Stomach (tissue), 9 donors: Measurements from ENCODE around the gene FBXO11. TPM values are rescaled to one million over a fixed set of nuclear protein-coding genes. Genes with fewer than 3 reads are reported as not detected.
A peak's percentile ranks its signal among the peaks of the same experiment; 100 is the strongest.

Experiments
- DNase-seq, 2 donors: peaks; one replicate each; pipeline versions ENCODE4 v3.0.0 to v3.0.0-alpha.2; 2013 to 2019
- H3K27ac ChIP-seq, 5 donors: fragments of 200-600 bp in 4 of 5; sonication (generic) in 4 of 5; one replicate each; pipeline ENCODE4 v1.5.1; 2013 to 2019; ENCODE audit warnings: mild to moderate bottlenecking in 1 of 5, moderate library complexity in 1 of 5
- H3K27me3 ChIP-seq, 3 donors: fragments of 200-600 bp; sonication (generic); one replicate each; pipeline ENCODE4 v1.5.1; 2017 to 2019; ENCODE audit warnings: mixed run types in 1 of 3
- H3K36me3 ChIP-seq, 4 donors: fragments of 200-600 bp; sonication (generic); 1 replicate in 3 of 4; 2 replicates in 1 of 4; pipeline ENCODE4 v1.5.1; 2016 to 2019
- H3K4me1 ChIP-seq, 4 donors: fragments of 200-600 bp; sonication (generic); one replicate each; pipeline ENCODE4 v1.5.1; 2016 to 2019
- H3K4me3 ChIP-seq, 4 donors: fragments of 200-600 bp; sonication (generic) in 3 of 4; one replicate each; pipeline ENCODE4 v1.5.1; 2016 to 2019; ENCODE audit warnings: mild to moderate bottlenecking in 1 of 4
- H3K9me3 ChIP-seq, 4 donors: fragments of 200-600 bp; sonication (generic); one replicate each; pipeline ENCODE4 v1.5.1; 2016 to 2019
- CTCF ChIP-seq, 7 experiments: fragments of 450-650 bp in 4 of 7; fragments of 200-600 bp in 3 of 7; sonication (generic) in 3 of 7; IDR thresholded peaks; one replicate each; pipeline ENCODE4 v1.5.1; 2016 to 2019; ENCODE audit warnings: antibody characterized with exemption in 7 of 7, control low read depth in 2 of 7, mild to moderate bottlenecking in 1 of 7
- EP300 ChIP-seq: sonication (generic); formaldehyde crosslinking; IDR thresholded peaks from one replicate; pipeline ENCODE4 v1.6.1; 2017; ENCODE audit warnings: antibody characterized with exemption
- POLR2A ChIP-seq, 4 donors: fragments of 450-650 bp; IDR thresholded peaks; one replicate each; pipeline ENCODE4 v1.6.1; 2016; ENCODE audit warnings: antibody characterized with exemption in 4 of 4, control low read depth in 2 of 4, mild to moderate bottlenecking in 1 of 4, moderate library complexity in 1 of 4
- POLR2AphosphoS5 ChIP-seq, 3 donors: sonication (generic); formaldehyde crosslinking; IDR thresholded peaks; one replicate each; pipeline ENCODE4 v1.6.1; 2016; ENCODE audit warnings: antibody characterized with exemption in 3 of 3
- WGBS, 5 donors: extraction: QIAGEN DNeasy Blood & Tissue Kit in 3 of 5; methylation state at CpG; one replicate each; pipeline versions ENCODE4 v1.1.5 to v1.1.7; 2013 to 2018; 5-methylcytosine and 5-hydroxymethylcytosine counted together
- intact Hi-C: fragments of 100-400 bp; cut with DNase I; formaldehyde crosslinking; loops from one replicate; pipeline ENCODE4 v1.15.1; 2023; ENCODE audit warnings: low total_unique reads
- polyA plus RNA-seq, 3 donors: library from polyadenylated mRNA; stranded (reverse); fragments of 200-250 nt; gene quantifications; one replicate each; pipeline ENCODE4 v1.2.3, GENCODE V29; 2013
- total RNA-seq, 5 donors: library from RNA; depleted of rRNA; stranded (reverse); fragments of >200 nt; gene quantifications; one replicate each; pipeline versions ENCODE4 v1.1.0 to v1.2.3, GENCODE V29; 2014 to 2016
- donor health status: healthy with polysubstance abuse.
- donor health status: Bipolar disorder and iron deficiency.
- donor health status: healthy.

Gene FBXO11
- total and polyA plus RNA-seq, 8 donors = 7.6 to 120 (median 30.8) TPM

- TF ChIP-seq POLR2A (IDR thresholded peaks at IDR 0.05) (no peak), EP300 (no peak), POLR2AphosphoS5 (IDR thresholded peaks at IDR 0.05) (no peak), CTCF (IDR thresholded peaks at IDR 0.05) (no peak)
- peaks cover 0 to 11% (median 6%) of the 10 kb centered on the region in 4 donors for H3K36me3 ChIP-seq
- no peak overlapping the region for H3K4me3 ChIP-seq
- H3K27ac ChIP-seq = no peak overlapping the region
- H3K4me1 ChIP-seq = peaks cover 10 to 82% (median 53%) of the 10 kb centered on the region in 4 donors
- no peak for DNase-seq
- no peaks in the 10 kb centered on the region for H3K9me3 ChIP-seq
- intact Hi-C loops = loop anchor here (10.0 kb wide), 1 partner anchor 235 kb away; no protein-coding TSS in a partner anchor
- WGBS, 5 donors = 76 to 96% (median 90%) methylated on average over 2 of the region's 2 CpGs
- H3K27me3 ChIP-seq = no peaks in the 10 kb centered on the region
Observed at GRCh38 chr2:47869859-47870595, 36.3 kb downstream of the FBXO11 start.

- TF ChIP-seq EP300 (no peak), POLR2AphosphoS5 (IDR thresholded peaks at IDR 0.05) (no peak), CTCF (IDR thresholded peaks at IDR 0.05) (no peak), POLR2A (IDR thresholded peaks at IDR 0.05) (no peak)
- no peak overlapping the region for H3K4me3 ChIP-seq
- WGBS, 5 donors = 81 to 89% (median 86%) methylated on average over 7 of the region's 7 CpGs
- peaks cover 11 to 91% (median 59%) of the 10 kb centered on the region in 4 donors for H3K4me1 ChIP-seq
- H3K9me3 ChIP-seq = no peaks in the 10 kb centered on the region
- H3K27ac ChIP-seq = peak overlapping the region in 1 of 5 donors; percentile 51
- no peaks in the 10 kb centered on the region for H3K27me3 ChIP-seq
- H3K36me3 ChIP-seq = peaks cover 0 to 9% (median 5%) of the 10 kb centered on the region in 4 donors
- intact Hi-C loops = loop anchor here (10.0 kb wide), 1 partner anchor 236 kb away; no protein-coding TSS in a partner anchor
- no peak for DNase-seq
Observed at GRCh38 chr2:47868611-47869352, 37.5 kb downstream of the FBXO11 start.

- WGBS, 5 donors = 0 to 5% (median 1%) methylated on average over 2 of the region's 2 CpGs
- Histone ChIP-seq H3K27me3 (no peaks in the 10 kb centered on the region), H3K9me3 (no peaks in the 10 kb centered on the region), H3K27ac (peak overlapping the region in 4 of 5 donors; percentile 24 to 53 (median 46)), H3K36me3 (no peaks in the 10 kb centered on the region), H3K4me3 (no peak overlapping the region), H3K4me1 (peaks cover 11 to 80% (median 56%) of the 10 kb centered on the region in 4 donors)
- intact Hi-C loops = loop anchor here (10.0 kb wide), 1 partner anchor 238 kb away; no protein-coding TSS in a partner anchor
- DNase-seq = peak in 1 of 2 donors; percentile 73
- TF ChIP-seq POLR2A (IDR thresholded peaks at IDR 0.05) = no peak
- TF ChIP-seq POLR2AphosphoS5 (IDR thresholded peaks at IDR 0.05) = peak in 1 of 3 donors; percentile 75
Observed at GRCh38 chr2:47867205-47867604, 39.1 kb downstream of the FBXO11 start.

- no peak overlapping the region for H3K27ac ChIP-seq
- H3K27me3 ChIP-seq = no peaks in the 10 kb centered on the region
- H3K4me3 ChIP-seq = no peak overlapping the region
- WGBS, 5 donors = 28 to 54% (median 36%) methylated on average over 1 of the region's 1 CpG
- TF ChIP-seq EP300 (no peak), POLR2AphosphoS5 (IDR thresholded peaks at IDR 0.05) (no peak), POLR2A (IDR thresholded peaks at IDR 0.05) (no peak), CTCF (IDR thresholded peaks at IDR 0.05) (no peak)
- H3K9me3 ChIP-seq = no peaks in the 10 kb centered on the region
- DNase-seq = no peak
- no peaks in the 10 kb centered on the region for H3K36me3 ChIP-seq
- H3K4me1 ChIP-seq = peaks cover 11 to 62% (median 43%) of the 10 kb centered on the region in 4 donors
- intact Hi-C loops = loop anchor here (10.0 kb wide), 1 partner anchor 240 kb away; no protein-coding TSS in a partner anchor
Observed at GRCh38 chr2:47864566-47864965, 41.7 kb downstream of the FBXO11 start.
